DND-41 (cell line): ENCODE measurements around the gene EXOSC10.

ENCODE experiments used
- ATAC-seq: fragments of 200-7000 bp; cut with Tn5 transposase; 3 replicates; pipeline ENCODE4 v1.9.1; 2021; ENCODE audit warnings: low read depth; ENCODE audit not compliant: insufficient read depth
- DNase-seq: peaks from one replicate; pipeline ENCODE4 v3.0.0-alpha.2; 2020
- H2AFZ ChIP-seq: 2 replicates; pipeline ENCODE4 v1.6.0; 2012; ENCODE audit warnings: low read depth, low read length
- H3K27ac ChIP-seq: 2 replicates; pipeline ENCODE4 v1.5.1; 2012; ENCODE audit warnings: low read length, inconsistent platforms
- H3K27me3 ChIP-seq: fragments of 200-600 bp; sonication (generic); 2 replicates; pipeline ENCODE4 v1.6.0; 2012; ENCODE audit warnings: low read length, mild to moderate bottlenecking, inconsistent platforms; ENCODE audit not compliant: insufficient read depth, poor library complexity
- H3K36me3 ChIP-seq: 2 replicates; pipeline ENCODE4 v1.5.1; 2012; ENCODE audit warnings: low read length, inconsistent platforms; ENCODE audit not compliant: insufficient read depth
- H3K4me1 ChIP-seq: 2 replicates; pipeline ENCODE4 v1.5.1; 2012; ENCODE audit warnings: mild to moderate bottlenecking, low read length; ENCODE audit not compliant: insufficient read depth
- H3K4me2 ChIP-seq: 2 replicates; pipeline ENCODE4 v1.6.0; 2012; ENCODE audit warnings: mild to moderate bottlenecking, moderate library complexity, low read length, inconsistent platforms; ENCODE audit not compliant: insufficient read depth
- H3K4me3 ChIP-seq, 2 experiments: fragments of 200-600 bp in 1 of 2; shearing (Covaris generic) in 1 of 2; 2 replicates each; pipeline ENCODE4 v1.5.1; 2012 to 2016; ENCODE audit warnings: inconsistent platforms in 2 of 2, low read length in 2 of 2, mild to moderate bottlenecking in 2 of 2, low read depth in 1 of 2, moderate library complexity in 1 of 2
- H3K79me2 ChIP-seq: 2 replicates; pipeline ENCODE4 v1.6.0; 2012; ENCODE audit warnings: low read length, inconsistent platforms; ENCODE audit not compliant: insufficient read depth
- H3K9ac ChIP-seq: 2 replicates; pipeline ENCODE4 v1.6.0; 2012; ENCODE audit warnings: low read depth, mild to moderate bottlenecking, inconsistent platforms, low read length, moderate library complexity
- H3K9me3 ChIP-seq: 2 replicates; pipeline ENCODE4 v1.5.1; 2012; ENCODE audit warnings: low read length, moderate library complexity, mild to moderate bottlenecking, inconsistent platforms; ENCODE audit not compliant: insufficient read depth, severe bottlenecking
- H4K20me1 ChIP-seq: 2 replicates; pipeline ENCODE4 v1.6.0; 2012; ENCODE audit warnings: low read length; ENCODE audit not compliant: insufficient read depth
- CTCF ChIP-seq: IDR thresholded peaks from 2 replicates; pipeline ENCODE4 v1.5.1; 2012; ENCODE audit warnings: borderline replicate concordance, low read length, moderate library complexity, mild to moderate bottlenecking; ENCODE audit not compliant: poor library complexity, severe bottlenecking; ENCODE audit errors: extremely low read depth
- EZH2 ChIP-seq: IDR thresholded peaks from 3 replicates; pipeline ENCODE4 v1.6.1; 2012; ENCODE audit warnings: borderline replicate concordance, low read depth, mild to moderate bottlenecking, moderate library complexity, low read length, inconsistent platforms; ENCODE audit not compliant: severe bottlenecking

The EXOSC10 gene

GRCh38 chr1:11030865-11031264, 68.8 kb downstream of the EXOSC10 start:
- Histone ChIP-seq H3K27me3 (no peaks in the 10 kb centered on the region), H3K4me3 (no peak overlapping the region), H3K36me3 (peaks cover 22% of the 10 kb centered on the region; the same call in 1 of the 2 replicates), H3K9ac (no peak overlapping the region), H3K9me3 (no peaks in the 10 kb centered on the region), H3K4me1 (no peaks in the 10 kb centered on the region), H2AFZ (no peak overlapping the region), H3K4me2 (no peak overlapping the region), H4K20me1 (peaks cover 10% of the 10 kb centered on the region; the same call in 1 of the 2 replicates), H3K79me2 (no peaks in the 10 kb centered on the region), H3K27ac (no peak overlapping the region)
- DNase-seq (no peak), ATAC-seq (no peak)
- TF ChIP-seq CTCF = no peak
- TF ChIP-seq EZH2 = no peak

GRCh38 chr1:11028018-11028417, 71.7 kb downstream of the EXOSC10 start:
- TF ChIP-seq CTCF (no peak), EZH2 (no peak)
- H3K4me1 ChIP-seq = no peaks in the 10 kb centered on the region
- no peak overlapping the region for H3K4me2 ChIP-seq
- H3K36me3 ChIP-seq = peaks cover 49% of the 10 kb centered on the region
- H3K4me3 ChIP-seq = no peak overlapping the region
- ATAC-seq (no peak), DNase-seq (no peak)
- H3K9me3 ChIP-seq = no peaks in the 10 kb centered on the region
- H3K27ac ChIP-seq = no peak overlapping the region
- no peak overlapping the region for H3K9ac ChIP-seq
- H2AFZ ChIP-seq = no peak overlapping the region
- H4K20me1 ChIP-seq = peaks cover 16% of the 10 kb centered on the region; the same call in 1 of the 2 replicates
- H3K27me3 ChIP-seq = no peaks in the 10 kb centered on the region
- H3K79me2 ChIP-seq = no peaks in the 10 kb centered on the region

- Histone ChIP-seq H3K9me3 (no peaks in the 10 kb centered on the region), H3K27ac (no peak overlapping the region), H3K4me1 (no peaks in the 10 kb centered on the region), H3K4me2 (no peak overlapping the region), H2AFZ (no peak overlapping the region), H3K4me3 (no peak overlapping the region), H3K9ac (no peak overlapping the region), H3K27me3 (no peaks in the 10 kb centered on the region), H3K79me2 (no peaks in the 10 kb centered on the region), H3K36me3 (peaks cover 54% of the 10 kb centered on the region), H4K20me1 (peaks cover 18% of the 10 kb centered on the region; the same call in 1 of the 2 replicates)
- ATAC-seq = no peak
- no peak for TF ChIP-seq EZH2
- no peak for DNase-seq
Measured at GRCh38 chr1:11027316-11027715, 72.4 kb downstream of the EXOSC10 start.

GRCh38 chr1:11026903-11027302, 72.8 kb downstream of the EXOSC10 start:
- no peak for DNase-seq
- ATAC-seq = 0 out of 3 replicates have a peak, but pooled peaks have one; percentile 12
- Histone ChIP-seq H3K9me3 (no peaks in the 10 kb centered on the region), H3K27ac (no peak overlapping the region), H3K4me3 (no peak overlapping the region), H3K36me3 (peaks cover 59% of the 10 kb centered on the region), H3K79me2 (no peaks in the 10 kb centered on the region), H3K4me2 (no peak overlapping the region), H3K27me3 (no peaks in the 10 kb centered on the region), H2AFZ (no peak overlapping the region), H4K20me1 (peaks cover 21% of the 10 kb centered on the region; the same call in 1 of the 2 replicates), H3K4me1 (no peaks in the 10 kb centered on the region), H3K9ac (no peak overlapping the region)
- no peak for TF ChIP-seq CTCF
- no peak for TF ChIP-seq EZH2
